ENCODE data around the gene MGMT.
"Not testable (repeated sequence)": the region's sequence is repeated elsewhere in the genome, so short reads cannot be mapped to it uniquely, and the experiment has no call there.

MGMT gene

GRCh38 chr10:129466703-129467358 lies at the start of gene MGMT:
TSS of gene MGMT (plus strand) at chr10:129467241.
- peak; percentile 97 for DNase-seq

DNA sequence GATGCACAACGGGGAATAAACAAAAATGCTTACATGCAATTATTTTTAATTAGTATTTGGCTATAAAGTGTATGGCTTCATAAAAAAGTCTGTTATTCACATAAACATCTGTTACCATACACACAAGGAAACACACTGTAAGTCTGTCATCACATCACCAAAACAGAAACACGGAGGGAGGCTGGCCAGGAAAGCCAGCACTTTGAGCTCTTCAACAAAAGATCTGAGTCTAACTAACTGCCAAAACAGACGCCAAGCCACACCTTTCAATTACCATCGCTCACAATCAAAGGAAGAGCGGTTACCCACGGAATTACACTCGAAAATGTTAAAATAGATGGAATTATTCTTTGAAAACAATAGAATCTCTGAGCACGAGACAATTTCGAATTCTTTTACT lies 49.2 kb upstream of the MGMT start:
- no peak for DNase-seq

DNA sequence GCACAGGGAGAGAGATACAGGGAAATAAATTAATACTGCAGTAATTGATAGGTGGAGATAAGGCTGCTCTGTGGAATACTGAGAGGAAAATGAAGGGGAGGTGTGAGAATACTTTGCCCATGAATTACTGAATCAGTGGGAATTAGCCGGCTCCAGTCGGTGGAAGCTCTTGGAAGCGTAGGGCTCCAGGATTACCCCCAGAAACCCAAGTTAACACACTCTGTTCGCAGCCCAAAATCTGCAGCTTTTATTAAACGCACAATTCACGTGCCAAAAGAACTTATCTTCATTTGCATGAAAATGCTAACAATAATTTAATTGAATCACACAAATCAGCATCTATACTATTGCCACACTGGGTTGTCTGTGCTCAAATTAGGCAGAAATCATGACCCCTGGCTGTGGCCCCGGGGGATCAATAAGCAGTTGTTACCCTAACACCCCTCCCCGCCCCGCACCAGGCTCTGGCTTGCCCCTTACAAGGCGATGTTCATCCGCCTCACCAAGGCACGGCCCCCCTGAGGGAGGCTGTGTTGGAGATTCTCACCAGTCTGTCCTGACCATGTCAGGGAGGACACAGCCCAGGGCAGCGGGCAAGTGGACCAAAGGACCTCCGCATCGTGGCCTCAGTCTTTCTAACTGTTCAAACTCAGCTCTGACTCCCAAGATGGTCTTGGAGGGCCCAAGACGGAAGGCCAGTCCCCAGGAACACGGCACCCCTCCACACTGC lies 48.4 kb upstream of the MGMT start:
- DNase-seq, result no peak

DNA sequence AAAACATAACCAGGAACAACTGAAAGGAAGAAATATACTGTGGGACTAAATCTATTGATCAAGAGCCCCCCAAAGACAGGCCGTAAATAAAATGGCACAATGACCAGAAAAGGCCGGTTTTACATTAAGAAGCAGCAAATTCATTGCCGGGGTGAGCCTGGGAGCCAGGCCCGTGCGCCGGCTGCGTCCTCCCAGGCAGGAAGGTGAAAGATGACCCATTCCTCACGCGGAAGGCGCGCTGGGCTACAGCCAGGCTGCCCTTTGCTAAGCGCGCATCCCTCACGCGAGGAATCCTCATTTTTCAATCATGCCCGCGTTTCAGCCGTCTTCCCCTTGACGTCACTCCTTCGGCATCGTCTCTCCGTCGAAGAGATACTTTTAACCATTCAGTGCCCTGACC lies 47.6 kb upstream of the MGMT start:
- DNase-seq, result no peak

DNA sequence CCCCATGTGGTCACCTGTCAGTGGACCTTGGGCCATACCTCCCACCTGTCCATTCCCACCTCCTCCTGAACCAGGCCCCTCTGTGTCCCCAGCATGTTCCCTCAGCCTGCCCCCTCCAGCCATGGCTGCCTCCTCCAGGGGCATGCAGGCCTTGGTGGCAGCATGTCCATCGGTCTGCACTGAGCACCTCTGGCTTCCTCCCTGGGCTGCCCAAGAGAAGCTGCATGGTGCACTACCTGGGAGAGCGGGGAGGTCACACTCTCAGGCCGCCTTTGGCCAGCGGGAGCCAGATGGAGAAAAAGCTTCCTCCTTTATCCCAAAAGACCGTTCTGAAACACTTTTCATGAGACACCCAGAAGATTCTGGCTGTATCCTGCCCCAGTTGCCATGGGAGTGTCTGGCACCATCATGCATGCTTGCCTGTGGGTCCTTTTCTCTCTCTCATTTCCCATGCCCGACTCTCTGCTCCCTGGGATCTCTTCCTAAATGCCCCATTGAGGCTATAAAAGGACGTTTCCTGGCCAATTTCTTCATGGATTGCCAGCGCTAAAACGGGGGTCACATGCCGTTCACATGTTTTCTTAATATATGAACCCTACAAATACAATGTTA lies 45.5 kb upstream of the MGMT start:
- no peak for DNase-seq

- no peak for DNase-seq
Observed at GRCh38 chr10:129424978-129425377, 42.1 kb upstream of the MGMT start.

- DNase-seq, result no peak
Observed at GRCh38 chr10:129426606-129427005, 40.4 kb upstream of the MGMT start.

DNA sequence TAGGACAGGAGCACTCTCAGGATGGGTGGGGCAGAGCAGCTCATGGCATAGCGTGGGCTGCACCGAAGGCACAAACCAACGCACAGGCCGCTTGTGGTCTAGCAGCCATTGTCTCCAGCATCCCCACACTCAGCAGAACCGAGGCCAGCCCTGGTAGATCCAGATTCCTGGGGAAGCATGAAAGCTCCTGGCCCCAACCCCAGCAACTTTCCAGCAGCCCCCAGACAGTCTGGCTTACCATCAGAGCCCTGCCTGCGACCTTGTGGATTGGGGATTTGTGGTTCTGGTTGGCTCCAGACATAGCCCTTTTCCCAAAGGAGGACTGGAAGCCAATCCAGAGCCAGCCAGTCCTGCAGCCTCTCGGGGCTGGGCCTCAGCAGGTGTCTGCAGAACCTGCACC lies 33.8 kb upstream of the MGMT start:
- DNase-seq, result no peak

DNA sequence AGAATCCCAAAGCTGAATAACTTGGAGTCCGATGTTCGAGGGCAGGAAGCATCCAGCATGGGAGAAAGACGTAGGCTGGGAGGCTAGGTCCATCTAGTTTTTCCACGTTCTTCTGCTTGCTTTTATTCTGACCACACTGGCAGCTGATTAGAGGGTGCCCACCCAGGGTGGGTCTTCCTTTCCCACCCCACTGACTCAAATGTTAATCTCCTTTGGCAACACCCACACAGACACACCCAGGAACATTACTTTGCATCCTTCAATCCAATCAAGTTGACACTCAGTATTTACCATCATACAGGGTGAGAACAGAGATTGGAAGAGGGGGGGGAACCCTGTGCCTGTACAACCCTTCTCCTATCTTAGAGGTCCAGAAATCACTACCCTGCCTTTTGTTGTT lies 31.3 kb upstream of the MGMT start:
- DNase-seq, result not testable (repeated sequence)

- DNase-seq, result no peak
Observed at GRCh38 chr10:129438024-129438423, 29.0 kb upstream of the MGMT start.

- DNase-seq, result no peak
Observed at GRCh38 chr10:129440247-129440646, 26.8 kb upstream of the MGMT start.

DNA sequence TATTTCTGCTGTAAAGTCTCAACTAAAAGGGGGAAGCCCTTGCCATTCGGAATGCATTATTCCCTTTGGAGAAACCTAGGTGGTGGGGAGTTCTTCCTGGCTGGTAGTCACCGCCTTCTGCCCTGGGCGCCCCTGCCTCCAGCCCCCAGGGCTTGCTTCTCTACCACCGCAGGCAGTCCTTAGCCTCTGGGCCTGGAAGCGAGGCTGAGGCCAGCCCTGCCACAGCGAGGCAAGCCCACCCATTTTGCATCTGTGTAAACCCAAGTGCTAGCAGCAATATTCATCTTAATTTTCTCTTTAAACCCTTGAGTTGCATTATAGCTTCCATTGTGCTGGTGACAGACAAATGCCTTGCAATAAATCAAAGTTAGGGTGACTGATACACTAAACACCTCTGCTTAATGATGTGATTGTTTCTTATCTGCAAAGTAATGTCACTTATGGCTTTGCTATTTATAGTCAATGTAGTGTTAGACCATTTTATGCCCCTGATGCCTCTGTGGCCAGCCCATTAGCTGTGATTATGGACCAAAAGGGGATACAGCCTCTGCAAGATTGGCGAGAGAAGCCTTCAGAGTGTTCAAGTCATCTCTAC lies 26.2 kb upstream of the MGMT start:
- no peak for DNase-seq

DNA sequence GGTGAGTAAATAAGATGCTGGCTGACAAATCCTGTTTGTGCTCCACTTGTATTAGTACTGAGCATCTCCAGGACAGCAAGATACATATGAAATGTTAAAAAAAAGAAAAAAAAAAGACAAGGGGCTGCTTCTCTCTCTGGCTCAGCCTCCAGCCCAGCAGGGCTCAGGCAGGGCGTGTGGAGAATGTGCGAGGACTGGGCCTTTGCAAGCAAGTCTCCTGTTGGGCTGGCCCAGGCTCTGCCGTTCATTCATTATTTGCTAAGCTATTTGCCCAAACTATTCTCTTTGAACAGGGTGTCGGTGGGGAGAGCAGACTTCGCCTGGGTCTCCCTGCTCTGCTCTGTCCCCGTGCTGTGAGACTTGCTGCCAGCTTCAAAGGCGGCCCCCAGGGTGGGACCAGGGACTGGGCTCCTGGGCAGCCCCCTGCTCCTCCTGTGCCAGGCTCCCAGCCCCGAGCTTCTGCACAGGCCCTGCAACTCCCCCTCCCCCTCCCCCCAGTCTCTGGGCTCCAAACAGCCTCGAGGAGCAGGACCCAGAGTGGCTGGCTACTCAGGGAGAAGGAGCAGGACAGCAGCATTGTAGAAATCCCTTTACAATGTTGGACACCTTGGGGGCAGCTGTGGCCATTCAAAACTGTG lies 25.6 kb upstream of the MGMT start:
- no peak for DNase-seq

- DNase-seq, result no peak
Observed at GRCh38 chr10:129442866-129443265, 24.2 kb upstream of the MGMT start.

DNA sequence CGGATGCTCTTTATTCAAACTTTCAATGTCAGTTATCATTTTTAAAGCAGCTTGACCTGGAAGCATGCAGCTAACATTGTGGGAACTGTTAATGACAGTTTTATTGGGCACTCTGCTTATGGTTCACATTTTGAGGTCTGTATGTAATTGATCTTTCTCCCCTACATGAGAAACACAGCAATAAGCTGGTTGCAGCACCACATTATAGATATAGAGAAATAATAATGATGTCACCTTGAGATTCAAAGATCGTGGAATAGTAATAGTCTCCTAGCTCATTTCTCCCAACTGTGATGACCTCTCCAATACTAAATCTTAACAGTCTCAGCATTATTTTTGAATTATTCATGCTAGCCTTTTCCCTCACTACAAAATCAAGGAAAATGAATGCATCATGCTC lies 22.7 kb upstream of the MGMT start:
- DNase-seq, result no peak

GRCh38 chr10:129445436-129446182 lies 21.4 kb upstream of the MGMT start:
- no peak for DNase-seq

GRCh38 chr10:129446183-129446581 lies 20.9 kb upstream of the MGMT start:
- no peak for DNase-seq

- no peak for DNase-seq
Observed at GRCh38 chr10:129447486-129447885, 19.6 kb upstream of the MGMT start.

DNA sequence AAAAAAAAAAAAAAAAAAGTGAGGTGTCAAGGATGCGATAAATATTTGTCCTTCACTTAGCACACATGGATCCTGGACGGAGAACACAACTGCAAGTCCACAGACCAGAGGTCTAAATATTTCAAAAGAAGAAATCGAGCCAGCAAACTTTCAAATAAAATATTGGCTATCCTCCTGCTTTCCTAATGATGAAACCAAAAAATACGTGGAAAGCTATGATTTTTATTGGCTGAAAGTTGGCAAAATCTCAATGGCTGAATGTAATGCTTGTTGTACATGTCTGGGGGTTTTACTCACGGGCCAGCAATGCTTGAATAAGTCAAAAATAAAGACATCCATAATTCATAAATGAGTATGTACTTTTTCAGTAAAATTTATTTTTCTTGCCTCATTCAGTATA lies 19.0 kb upstream of the MGMT start:
- no peak for DNase-seq

- DNase-seq, result no peak
Observed at GRCh38 chr10:129448539-129448938, 18.5 kb upstream of the MGMT start.

GRCh38 chr10:129449893-129450292 lies 17.1 kb upstream of the MGMT start:
- DNase-seq, result no peak

DNA sequence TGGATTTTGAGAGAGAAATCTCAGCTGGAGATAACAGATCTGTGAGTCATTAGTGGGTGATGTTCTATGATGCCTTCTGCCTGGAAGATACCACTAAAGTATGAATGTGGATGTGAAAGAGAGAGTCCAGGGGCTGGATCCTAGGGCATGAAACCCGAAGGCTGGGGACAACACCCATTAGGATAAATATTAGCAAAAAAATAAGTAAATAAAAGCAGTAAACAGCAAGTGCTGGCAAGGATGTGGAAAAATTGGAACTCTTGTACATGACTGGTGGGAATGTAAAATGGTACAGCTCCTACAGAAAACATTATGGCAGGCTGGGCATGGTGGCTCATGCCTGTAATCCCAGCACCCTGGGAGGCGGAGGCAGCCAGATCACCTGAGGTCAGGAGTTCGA lies 16.6 kb upstream of the MGMT start:
- DNase-seq, result no peak

DNA sequence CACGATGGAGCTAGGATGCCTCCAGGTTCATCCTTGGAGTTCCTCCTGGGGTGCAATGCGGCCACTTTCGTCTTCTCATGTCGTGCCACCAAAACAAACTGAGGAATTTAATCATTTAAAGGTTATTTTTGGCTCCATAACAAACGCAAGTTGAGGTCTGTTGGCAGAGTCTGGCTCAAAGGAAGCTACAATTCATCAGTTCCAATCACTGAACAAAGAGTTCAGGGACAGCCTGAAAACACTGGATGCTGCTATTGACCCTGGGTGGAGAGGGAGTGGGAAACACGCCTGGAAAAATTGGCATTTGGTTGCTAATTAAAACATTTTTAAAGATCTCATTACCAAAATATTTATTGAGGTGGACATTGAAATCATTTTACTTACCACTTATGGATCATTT lies 11.4 kb upstream of the MGMT start:
- DNase-seq, result no peak
